Stimulated activated CD8-positive, alpha-beta memory T cell treated with anti-CD3 and anti-CD28 coated beads, Interleukin-15, amount 100 ng/mL, for 48 hours (primary cell): Measurements from ENCODE around the gene ELN.
"Not testable (repeated sequence)": the region's sequence is repeated elsewhere in the genome, so short reads cannot be mapped to it uniquely, and the experiment has no call there.

ENCODE experiments used
- DNase-seq, 2 donors: peaks; one replicate each; pipeline ENCODE4 v3.0.0-alpha.2; 2020; ENCODE audit warnings: low read depth in 2 of 2

ELN gene

GRCh38 chr7:74042746-74043522 is 15.0 kb downstream of the ELN start:
- no peak for DNase-seq

DNA sequence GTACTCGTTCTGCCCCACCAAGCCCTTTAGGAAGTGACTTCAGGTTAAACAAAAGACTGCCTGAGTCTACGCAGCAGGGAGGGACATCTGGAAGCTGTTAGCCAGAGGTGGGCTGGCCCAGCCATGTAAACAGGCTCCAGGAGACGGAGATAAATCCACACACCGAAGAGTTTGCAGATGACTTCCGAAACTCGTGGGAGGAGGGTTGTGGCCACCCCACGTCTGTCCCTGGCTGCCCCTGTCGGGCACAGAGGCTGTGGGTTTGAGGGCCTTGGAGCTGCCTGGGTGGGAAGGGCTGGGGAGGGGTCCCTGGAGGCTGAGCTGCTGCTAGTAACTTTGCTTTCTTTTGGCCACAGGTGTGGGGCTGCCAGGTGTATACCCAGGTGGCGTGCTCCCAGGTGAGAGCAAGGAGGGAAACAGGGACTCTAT is 15.6 kb downstream of the ELN start:
- no peak for DNase-seq

DNA sequence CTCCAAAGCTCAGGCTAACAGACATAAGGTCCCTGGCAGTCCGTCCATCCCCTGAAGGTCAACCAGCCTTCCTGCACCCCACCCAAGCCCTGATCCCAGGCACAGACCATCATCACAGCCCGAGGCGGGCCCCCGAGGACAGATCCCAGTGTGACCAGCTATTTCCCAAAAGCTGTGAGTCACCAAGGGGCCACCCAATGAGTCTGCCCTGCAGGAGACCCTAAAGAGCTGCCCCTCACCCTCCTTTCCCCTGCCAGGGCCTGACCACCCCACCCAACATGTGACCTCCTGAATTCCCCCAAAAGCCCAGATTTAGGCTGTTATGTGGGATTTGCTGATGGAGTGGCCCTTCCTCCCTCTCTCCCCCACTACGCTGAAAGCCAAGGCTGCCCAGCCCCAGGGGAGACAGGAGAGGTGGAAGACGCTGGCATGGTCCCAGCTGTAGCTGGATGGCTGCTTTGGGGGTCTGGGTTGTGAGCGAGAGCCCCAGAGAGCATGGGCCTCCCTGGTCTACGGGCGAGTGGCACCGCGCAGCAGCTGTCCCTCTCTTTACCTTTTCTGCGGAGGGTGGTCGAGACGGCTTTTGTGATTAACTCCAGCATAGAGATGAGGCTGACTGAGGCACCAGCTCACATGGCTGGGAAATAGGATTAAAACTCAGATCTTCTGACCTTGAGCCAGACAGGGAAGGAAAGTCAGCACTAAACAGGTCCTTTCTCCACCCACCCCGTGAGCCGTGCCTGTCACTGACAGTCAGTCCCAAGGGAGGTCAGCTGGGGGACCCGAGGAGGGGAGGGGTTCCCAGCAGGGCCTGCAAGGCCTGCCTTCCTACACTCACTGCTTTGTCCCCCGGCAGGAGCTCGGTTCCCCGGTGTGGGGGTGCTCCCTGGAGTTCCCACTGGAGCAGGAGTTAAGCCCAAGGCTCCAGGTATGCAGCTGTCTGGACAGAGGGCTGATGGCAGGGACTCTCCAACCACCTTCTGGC is 16.7 kb downstream of the ELN start:
- DNase-seq: no peak

GRCh38 chr7:74046581-74046980 is 18.6 kb downstream of the ELN start:
- not testable (repeated sequence) for DNase-seq

- DNase-seq: no peak
These were observed 19.9 kb downstream of the ELN start for GRCh38 chr7:74047804-74048380.

- DNase-seq: no peak
These were observed 21.1 kb downstream of the ELN start for GRCh38 chr7:74048999-74049599.

DNA sequence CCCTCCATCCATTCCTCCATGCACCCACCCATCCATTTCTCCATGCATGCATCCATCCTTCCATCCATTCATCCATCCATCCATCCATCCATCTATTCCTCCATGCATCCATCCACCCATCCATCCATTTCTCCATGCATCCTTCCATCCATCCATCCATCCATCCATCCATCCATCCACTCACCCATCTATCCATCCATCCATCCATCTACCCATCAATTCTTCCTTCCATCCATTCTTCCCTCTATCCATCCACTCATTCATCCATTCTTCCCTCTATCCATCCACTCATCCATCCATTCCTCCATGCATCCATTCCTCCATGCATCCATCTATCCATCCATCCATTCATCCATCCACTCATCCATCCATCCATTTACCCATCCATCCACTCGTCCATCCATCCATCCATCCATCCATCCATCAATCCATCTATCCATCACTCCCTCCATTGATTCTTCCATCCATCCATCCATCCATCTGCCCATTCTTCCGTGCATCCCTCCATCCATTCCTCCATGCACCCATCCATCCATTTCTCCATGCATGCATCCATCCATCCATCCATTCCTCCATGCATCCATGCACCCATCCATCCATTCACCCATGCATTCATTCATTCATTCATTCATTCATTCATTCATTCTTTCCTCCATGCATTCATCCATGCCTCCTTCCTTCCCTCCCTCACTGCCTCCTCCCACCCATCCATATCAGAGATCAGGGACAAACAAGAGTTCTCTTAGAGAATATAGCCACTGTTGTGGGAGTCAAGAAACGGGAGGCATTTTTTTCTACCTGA is 22.2 kb downstream of the ELN start:
- DNase-seq: no peak

DNA sequence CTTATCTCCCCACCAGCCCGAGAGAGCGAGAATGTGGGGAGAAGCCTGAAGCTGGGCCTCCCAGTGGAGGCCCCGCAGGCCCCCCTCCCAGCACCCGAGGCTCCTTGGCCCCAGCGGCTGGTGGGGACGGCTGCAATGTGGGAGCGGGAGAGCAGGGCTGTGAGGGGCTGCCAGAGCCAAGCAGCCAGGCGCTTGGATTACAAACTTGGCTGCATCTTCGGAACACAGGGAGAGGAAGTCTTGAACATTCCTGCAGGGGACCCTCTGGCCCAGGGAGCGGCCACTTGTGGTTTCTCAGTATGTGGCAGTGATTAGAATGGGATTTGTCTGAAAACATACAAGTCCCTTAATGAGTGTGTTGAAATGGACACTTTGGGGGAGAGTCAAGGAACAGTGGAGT is 23.2 kb downstream of the ELN start:
- DNase-seq: no peak

- no peak for DNase-seq
These were observed 23.8 kb downstream of the ELN start for GRCh38 chr7:74051629-74052410.

DNA sequence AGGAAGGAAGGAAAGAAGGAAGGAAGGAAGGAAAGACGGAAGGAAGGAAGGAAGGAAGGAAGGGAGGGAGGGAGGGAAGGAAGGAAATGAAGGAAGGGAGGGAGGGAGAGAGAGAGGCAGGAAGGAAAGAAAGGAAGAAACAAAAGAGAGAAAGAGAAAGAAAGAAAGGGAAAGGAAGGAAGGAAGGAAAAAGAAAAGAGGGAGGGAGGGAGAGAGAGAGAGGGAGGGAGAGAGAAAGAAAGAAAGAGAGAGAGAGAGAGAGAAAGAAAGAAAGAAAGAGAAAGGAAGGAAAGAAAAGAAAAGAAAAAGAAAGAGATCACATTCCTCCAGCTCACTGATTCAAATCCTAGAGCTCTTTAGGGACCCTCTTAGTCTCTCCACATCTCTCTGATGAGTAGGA is 24.7 kb downstream of the ELN start:
- DNase-seq: no peak

DNA sequence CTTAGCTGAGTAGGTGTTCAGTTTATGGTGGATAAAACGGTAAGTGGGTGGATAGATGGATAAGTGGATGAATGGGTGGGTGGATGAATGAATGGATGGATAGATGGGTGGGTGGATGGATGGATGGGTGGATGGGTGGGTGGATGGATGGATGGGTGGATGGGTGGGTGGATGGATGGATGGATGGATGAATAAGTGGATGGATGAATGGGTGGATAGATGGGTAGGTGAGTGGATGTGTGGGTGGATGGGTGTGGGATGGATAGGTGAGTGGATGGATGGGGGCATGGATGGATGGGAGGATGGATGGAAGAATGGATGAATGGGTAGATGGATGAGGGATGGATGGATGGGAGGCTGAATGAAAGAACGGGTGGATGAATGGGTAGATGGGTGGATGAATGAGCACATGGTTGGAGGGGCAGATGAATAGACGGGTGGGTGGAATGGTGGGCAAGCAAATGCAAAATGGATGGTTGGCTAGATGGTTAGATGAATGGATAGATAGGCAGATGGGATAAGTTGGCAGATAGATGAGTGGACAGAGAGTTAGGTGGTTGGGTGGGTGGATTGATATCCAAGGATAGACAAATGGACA is 25.7 kb downstream of the ELN start:
- DNase-seq: no peak

GRCh38 chr7:74056096-74056915 is 28.3 kb downstream of the ELN start:
- DNase-seq: no peak

DNA sequence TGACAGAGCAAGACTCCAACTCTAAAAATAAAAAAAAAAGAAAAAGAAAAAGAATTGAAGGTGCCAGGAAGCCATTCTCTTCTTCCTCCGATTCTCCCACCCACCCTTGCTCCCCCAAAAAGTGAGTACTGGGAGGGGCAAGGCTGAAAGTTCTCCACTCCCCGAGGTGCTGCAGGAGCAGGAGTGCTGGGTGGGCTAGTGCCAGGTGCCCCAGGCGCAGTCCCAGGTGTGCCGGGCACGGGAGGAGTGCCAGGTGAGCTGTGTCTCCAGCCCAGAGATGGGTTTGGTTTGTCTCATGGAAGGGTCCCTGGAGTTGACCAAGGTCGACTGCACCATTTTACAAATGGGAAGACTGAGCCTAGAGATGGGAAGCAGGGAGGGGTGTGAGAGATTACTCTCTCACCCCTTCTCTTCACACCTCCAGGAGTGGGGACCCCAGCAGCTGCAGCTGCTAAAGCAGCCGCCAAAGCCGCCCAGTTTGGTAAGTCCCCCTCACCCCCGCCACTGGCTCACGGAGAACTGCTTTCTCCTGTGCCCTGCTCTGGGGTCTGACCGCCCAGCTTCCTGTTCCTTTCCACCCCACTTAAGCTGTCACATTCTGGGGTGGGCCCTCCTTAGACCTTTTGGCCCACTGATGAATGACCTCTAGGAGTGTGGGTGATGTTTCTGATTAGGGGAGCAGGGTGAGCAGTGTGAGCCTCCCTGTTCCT is 29.4 kb downstream of the ELN start:
- DNase-seq: no peak

GRCh38 chr7:74057987-74058386 is 30.0 kb downstream of the ELN start:
- no peak for DNase-seq

GRCh38 chr7:74058486-74058885 is 30.5 kb downstream of the ELN start:
- DNase-seq: no peak

DNA sequence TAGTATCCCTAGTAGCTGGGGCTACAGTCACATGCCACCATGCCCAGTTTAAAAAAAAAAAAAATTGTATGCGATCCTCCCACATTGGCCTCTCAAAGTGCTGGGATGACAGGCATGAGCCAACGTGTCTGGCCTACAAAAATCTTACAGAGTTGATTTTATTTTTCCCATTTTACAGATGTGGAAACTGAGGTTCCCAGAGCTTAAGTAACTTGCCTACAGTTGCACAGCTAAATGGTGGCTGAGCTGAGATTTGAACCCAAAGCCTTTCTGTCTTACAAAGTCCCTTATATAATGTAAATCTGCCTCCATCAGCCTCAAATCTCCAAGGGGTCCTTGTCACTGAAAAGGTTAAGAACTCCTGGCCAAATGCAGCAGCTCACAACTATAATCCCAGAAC is 31.1 kb downstream of the ELN start:
- DNase-seq: no peak

- no peak for DNase-seq
These were observed 32.0 kb downstream of the ELN start for GRCh38 chr7:74059681-74060588.
